Ishikawa (cell line): ENCODE measurements around the gene SETD7.

Source experiments
- CEBPB ChIP-seq: IDR thresholded peaks from 2 replicates; pipeline ENCODE4 v1.6.1; 2012
- CREB1 ChIP-seq: IDR thresholded peaks from 2 replicates; pipeline ENCODE4 v1.6.1; 2012; ENCODE audit warnings: low read depth
- EGR1 ChIP-seq: IDR thresholded peaks from 2 replicates; pipeline ENCODE4 v1.6.1; 2012
- EP300 ChIP-seq: IDR thresholded peaks from 2 replicates; pipeline ENCODE4 v1.6.1; 2012; ENCODE audit warnings: borderline replicate concordance
- FOXM1 ChIP-seq: IDR thresholded peaks from 2 replicates; pipeline ENCODE4 v1.6.1; 2012; ENCODE audit warnings: low read depth, borderline replicate concordance
- MAX ChIP-seq: IDR thresholded peaks from 2 replicates; pipeline ENCODE4 v1.6.1; 2012
- NFIC ChIP-seq: IDR thresholded peaks from 2 replicates; pipeline ENCODE4 v1.6.1; 2012
- RAD21 ChIP-seq: IDR thresholded peaks from 2 replicates; pipeline ENCODE4 v1.6.1; 2012; ENCODE audit warnings: low read depth
- REST ChIP-seq: IDR thresholded peaks from 2 replicates; pipeline ENCODE4 v1.6.1; 2012; ENCODE audit warnings: low read depth, mild to moderate bottlenecking
- TAF1 ChIP-seq: IDR thresholded peaks from 2 replicates; pipeline ENCODE4 v1.6.1; 2012; ENCODE audit warnings: low read depth, mild to moderate bottlenecking
- TCF12 ChIP-seq: IDR thresholded peaks from 2 replicates; pipeline ENCODE4 v1.6.1; 2012; ENCODE audit warnings: low read depth
- TEAD4 ChIP-seq: IDR thresholded peaks from 2 replicates; pipeline ENCODE4 v1.6.1; 2012
- YY1 ChIP-seq: IDR thresholded peaks from 2 replicates; pipeline ENCODE4 v1.6.1; 2012; ENCODE audit warnings: low read depth
- ZBTB7A ChIP-seq: IDR thresholded peaks from 2 replicates; pipeline ENCODE4 v1.6.1; 2012; ENCODE audit warnings: low read depth
- TF ChIP-seq, protein P1 (sequence below): IDR thresholded peaks from 2 replicates; pipeline ENCODE4 v1.6.1; 2012

Gene SETD7

GRCh38 chr4:139552517-139553307 lies 3.3 kb downstream of the SETD7 start:
- no peak for TF ChIP-seq YY1
- TF ChIP-seq CEBPB: no peak
- TF ChIP-seq TEAD4: no peak
- TF ChIP-seq TAF1: no peak
- no peak for TF ChIP-seq CREB1
- TF ChIP-seq FOXM1: no peak
- TF ChIP-seq RAD21: no peak
- no peak for TF ChIP-seq REST
- no peak for TF ChIP-seq NFIC
- no peak for TF ChIP-seq TCF12
- TF ChIP-seq, protein P1, sequence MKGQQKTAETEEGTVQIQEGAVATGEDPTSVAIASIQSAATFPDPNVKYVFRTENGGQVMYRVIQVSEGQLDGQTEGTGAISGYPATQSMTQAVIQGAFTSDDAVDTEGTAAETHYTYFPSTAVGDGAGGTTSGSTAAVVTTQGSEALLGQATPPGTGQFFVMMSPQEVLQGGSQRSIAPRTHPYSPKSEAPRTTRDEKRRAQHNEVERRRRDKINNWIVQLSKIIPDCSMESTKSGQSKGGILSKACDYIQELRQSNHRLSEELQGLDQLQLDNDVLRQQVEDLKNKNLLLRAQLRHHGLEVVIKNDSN: no peak
- no peak for TF ChIP-seq EGR1
- TF ChIP-seq EP300: no peak
- TF ChIP-seq ZBTB7A: no peak
- TF ChIP-seq MAX: no peak

- TF ChIP-seq FOXM1 (no peak), YY1 (no peak), REST (no peak), EP300 (no peak), CREB1 (no peak), EGR1 (no peak), RAD21 (no peak), NFIC (no peak), TAF1 (no peak), CEBPB (no peak), TEAD4 (no peak), TCF12 (no peak), MAX (no peak), ZBTB7A (no peak)
- TF ChIP-seq, protein P1: no peak
Measured at GRCh38 chr4:139550724-139551429, 5.1 kb downstream of the SETD7 start.

DNA sequence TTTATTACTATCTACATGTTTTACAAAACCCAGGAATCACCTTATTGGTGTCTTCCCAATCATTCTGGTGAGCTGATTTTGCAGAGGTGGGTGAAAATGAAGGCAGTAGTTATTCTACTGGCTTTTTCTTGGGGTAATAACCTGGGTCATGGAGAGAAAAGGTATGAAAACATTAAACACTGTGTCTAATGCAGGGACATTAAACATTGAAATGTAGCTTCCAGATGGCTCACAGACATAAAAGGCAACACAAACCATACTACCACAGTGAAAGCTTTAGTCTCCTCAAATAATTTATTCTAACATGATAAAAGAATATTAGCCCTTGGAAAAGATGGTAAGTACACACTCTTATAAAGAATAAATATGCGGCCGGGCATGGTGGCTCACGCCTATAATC lies 8.0 kb downstream of the SETD7 start:
- TF ChIP-seq CEBPB (no peak), TEAD4 (no peak)

DNA sequence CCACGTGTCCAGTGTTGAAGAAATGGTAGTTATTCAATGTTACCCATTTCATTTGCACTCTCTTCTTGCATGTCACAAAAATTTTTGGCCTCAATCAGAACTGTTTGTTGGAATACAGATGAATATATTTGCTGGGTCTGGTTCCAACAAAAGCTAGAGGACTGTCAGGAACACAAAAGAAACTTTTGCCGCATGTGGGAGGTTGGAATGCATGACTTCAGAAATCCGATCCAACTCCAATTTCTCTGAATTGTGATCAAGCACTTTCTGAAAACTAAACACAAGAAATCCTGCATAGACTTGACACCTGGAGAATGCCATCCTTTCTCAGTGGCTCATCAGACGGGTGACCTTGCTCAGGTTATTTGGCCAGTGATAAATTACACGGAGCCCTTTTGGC lies 15.4 kb downstream of the SETD7 start:
- TF ChIP-seq CREB1 (no peak), TAF1 (no peak), TCF12 (no peak), TEAD4 (no peak), NFIC (no peak), RAD21 (no peak), EP300 (no peak), CEBPB (no peak), REST (no peak), MAX (no peak)
- TF ChIP-seq, protein P1: no peak
